GM18868 (cell line): ENCODE data around the gene SNCG.
"Not testable (repeated sequence)": the region's sequence is repeated elsewhere in the genome, so short reads cannot be mapped to it uniquely, and the experiment has no call there.

Experiments used
- ATAC-seq: cut with Tn5 transposase; IDR thresholded peaks from one replicate; pipeline ENCODE4 v1.9.1; 2021; ENCODE audit warnings: mild to moderate bottlenecking, moderate library complexity; ENCODE audit not compliant: unreplicated experiment

Gene SNCG

DNA sequence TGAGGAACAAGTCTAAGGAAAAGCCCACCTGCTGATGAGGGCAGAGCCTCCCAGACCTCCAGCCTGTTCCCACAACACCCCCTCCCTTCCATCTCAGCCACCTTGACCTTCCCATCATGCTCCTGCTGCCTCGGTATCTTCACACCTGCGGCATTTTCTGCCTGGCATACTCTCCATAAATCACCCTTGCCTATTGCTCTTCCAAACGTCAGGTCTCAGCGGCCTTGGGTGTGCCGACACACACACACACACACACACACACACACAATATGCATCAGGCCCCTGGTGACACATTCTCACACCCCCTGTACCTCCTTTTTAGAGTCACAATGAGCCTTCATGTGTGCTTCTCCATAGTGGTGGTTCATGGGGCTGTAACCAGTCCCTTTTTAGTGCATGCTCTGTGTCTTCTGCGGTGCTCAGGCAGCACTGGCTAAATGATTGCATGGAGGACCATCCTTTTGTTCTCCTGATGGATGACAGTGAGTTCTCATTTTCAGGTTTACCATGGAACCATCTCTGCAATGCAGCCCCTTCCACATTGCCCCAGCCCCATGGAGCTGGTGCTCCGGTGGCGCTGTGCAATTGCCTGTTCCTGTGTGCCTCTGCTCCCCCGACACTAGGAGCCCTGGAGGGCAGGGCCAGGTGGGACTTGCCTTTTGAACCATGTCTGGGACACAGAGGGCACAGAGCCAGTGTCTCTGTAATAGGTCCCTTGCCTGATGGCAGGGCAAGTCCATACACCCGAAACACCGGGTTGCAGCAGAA, 14.4 kb downstream of the SNCG start:
- no peak for ATAC-seq

DNA sequence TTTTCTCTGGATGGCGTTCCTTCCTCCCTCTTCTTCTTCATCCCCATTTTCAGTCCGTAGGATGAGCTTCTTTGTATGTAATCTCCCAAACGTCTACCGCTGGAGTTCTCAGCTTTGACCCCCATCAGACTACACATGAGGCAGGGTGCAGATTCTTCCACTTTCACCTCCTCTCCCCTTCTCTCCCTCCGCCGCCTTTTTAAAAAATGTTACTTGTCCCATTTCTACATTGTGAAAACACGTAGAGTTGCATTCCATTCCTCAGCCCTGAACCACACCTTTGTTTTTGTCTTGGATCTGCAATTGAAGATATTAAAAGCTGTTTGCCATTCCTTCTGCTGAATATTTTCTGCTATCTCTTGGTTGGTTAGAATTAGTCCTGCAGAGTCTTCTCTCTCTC, 16.1 kb downstream of the SNCG start:
- no peak for ATAC-seq

DNA sequence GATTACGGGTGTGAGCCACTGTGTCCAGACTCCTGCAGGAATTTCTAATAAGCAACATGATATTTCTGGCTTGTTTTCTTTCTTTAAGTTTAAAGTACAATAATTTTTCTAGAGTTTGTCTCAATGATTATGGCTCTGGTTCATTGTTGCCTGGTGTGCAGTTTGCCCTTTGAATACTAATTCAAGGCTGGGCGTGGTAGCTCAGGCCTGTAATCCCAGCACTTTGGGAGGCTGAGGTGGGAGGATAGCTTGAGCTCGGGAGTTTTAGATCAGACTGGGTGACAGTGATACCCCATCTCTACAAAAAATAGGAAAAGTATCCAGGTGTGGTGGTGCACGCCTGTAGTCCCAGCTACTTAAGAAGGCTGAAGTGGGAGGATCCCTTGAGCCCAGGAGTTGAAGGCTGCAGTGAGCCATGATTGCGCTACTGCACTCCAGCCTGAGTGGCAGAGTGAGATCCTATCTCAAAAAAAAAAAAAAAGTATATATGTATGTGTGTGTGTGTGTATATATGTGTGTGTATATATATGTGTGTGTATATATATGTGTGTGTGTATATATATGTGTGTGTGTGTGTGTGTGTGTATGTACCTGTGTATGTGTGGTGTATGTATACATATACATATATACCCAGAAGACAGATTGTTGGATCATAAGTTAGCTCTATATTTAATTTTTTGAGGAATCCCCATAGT, 18.1 kb downstream of the SNCG start:
- no peak for ATAC-seq

DNA sequence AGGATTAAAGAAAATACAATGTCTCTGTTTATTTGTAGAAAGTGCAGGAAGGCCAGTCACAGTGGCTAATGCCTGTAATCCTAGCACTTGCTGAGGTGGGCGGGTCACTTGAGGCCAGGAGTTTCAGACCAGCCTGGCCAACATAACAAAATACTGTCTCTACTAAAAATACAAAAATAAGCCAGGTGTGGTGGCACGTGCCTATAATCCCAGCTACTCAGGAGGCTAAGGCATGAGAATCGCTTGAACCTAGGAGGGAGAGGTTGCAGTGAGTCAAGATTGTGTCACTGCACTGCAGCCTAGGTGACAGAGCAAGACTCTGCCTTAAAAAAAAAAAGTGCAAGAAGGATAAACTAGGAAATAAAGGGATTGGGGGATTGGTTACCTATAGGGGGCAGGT, 20.1 kb downstream of the SNCG start:
- ATAC-seq: not testable (repeated sequence)

DNA sequence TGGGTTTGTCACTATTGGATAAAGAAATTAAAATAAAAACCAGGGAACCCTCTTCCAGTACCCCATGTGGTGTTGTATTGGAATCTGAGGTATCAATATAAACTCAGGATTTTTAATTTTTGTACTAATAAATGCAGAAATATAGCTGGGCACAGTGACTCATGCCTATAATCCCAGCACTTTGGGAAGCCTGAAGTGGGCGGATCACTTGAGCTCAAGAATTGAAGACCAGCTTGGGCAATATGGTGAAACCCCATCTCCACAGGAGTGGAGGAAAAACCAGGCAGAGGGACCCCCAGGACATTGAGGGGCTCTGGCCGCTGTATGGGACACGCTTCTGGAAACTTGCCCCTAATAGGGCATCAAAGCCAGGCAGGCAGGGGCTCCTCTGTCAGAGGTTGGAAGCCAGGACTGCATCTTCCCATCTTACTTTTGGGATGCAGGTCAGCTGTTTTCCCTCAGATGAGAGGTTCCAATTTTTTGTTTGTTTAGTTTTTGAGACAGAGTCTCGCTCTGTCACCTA, 21.0 kb downstream of the SNCG start:
- ATAC-seq: no peak

DNA sequence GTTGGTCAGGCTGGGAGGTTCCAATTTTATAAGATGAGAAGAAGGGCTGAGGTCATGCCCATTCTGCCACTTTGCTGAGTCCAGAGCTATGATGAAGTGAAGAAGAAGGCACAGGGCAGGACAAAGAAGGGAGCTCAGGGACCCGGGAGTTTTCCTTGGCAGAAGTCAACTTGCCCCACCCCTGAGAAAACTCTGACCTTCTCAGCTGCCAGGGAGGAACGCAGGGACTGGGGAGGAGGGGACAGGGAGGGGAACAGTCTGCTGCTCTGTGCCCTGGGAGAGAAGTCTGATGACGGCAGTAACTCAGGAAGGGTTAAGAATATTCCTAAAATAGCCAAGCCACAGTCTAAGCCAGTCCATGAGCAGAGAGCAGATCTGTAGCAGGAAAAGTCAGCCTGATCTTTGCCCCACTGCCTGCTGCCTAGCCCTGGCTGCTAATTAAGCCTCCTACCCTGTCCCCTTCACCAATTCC, 21.6 kb downstream of the SNCG start:
- ATAC-seq: no peak

DNA sequence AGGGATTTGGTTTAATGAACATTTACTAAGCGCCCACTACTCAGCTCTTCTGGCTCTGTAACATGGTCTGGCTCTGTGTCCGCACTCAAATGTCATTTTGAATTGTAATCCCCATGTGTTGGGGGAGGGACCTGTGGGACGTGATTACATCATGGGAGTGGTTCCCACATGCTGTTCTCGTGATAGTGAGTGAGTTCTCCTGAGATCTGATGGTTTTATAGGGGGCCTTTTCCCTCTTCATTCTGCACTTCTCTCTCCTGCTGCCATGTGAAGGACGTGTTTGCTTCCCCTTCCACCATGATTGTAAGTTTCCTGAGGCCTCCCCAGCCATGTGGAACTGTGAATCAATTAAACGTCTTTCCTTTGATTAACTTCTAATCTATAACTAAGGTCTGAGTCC, 22.6 kb downstream of the SNCG start:
- ATAC-seq: not testable (repeated sequence)

DNA sequence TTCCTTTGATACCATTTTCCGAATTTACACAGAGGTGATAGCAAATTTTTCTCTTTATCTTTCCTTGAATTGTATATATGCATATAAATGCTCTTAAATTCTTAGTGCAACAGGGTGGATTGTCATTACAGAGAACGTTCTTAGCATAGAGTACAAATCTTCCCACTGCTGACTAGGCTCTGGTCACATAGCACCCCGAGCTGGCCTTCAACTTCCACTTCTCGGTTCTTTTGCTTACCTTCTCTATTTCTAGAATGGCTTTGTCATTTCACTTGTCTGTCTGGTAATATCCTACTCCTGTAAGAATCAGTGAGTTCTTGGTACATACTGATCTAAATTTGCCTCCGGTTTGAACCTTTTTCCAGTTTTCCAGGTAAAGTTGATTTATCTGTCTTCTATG, 23.3 kb downstream of the SNCG start:
- ATAC-seq: no peak

DNA sequence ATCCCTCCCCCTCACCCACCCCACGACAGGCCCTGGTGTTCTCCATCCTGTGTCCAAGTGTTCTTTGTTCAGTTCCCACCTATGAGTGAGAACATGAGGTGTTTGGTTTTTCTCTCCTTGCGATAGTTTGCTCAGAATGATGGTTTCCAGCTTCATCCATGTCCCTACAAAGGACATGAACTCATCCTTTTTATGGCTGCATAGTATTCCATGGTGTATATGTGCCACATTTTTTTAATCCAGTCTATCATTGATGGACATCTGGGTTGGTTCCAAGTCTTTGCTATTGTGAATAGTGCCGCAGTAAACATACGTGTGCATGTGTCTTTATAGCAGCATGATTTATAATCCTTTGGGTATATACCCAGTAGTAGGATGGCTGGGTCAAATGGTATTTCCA, 26.1 kb downstream of the SNCG start:
- not testable (repeated sequence) for ATAC-seq

DNA sequence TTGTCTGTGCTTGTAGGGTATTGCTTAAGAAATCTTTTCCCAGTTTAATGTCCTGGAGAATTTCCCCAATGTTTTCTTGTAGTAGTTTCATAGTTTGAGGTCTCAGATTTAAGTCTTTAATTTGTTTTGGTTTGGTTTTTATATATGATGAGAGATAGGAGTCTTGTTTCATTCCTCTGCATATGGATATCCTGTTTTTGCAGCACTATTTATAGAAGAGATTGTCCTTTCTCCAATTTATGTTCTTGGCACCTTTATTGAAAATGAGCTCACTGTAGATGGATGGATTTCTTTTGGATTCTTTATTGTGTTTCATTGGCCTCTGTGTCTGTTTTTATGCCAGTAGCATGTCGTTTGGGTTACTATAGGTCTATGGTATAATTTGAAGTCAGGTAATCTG, 30.1 kb downstream of the SNCG start:
- ATAC-seq: no peak

DNA sequence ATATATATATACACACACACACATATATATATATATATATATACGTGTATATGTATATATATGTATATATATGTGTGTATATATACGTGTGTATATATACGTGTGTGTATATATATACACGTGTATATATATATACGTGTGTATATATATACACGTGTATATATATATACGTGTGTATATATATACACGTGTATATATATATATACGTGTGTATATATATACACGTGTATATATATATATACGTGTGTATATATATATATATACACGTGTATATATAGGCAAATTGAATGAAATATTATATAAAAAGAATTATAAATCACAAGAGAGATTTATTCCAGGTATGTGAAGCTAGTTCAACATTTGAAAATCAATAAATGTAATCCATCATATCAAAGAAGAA, 33.0 kb downstream of the SNCG start:
- not testable (repeated sequence) for ATAC-seq

DNA sequence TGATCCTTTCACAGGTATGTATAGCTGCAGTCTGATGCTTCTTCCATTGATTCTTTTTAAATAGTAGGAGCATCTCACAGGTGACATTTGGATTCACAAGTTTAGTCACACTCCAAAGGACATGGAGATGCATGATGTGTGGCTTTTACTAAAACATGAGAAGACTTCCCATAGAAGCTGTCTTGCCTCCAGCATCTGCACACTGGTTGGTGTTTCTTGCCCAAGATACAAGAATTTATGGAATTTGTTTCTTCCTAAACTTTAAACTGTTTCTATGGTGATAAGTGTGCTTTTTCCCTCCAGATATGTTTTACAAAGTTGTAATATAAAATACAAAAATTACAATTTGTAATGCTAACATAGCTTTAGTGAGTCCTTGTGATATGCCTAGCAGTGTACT, 34.1 kb downstream of the SNCG start:
- ATAC-seq: no peak

DNA sequence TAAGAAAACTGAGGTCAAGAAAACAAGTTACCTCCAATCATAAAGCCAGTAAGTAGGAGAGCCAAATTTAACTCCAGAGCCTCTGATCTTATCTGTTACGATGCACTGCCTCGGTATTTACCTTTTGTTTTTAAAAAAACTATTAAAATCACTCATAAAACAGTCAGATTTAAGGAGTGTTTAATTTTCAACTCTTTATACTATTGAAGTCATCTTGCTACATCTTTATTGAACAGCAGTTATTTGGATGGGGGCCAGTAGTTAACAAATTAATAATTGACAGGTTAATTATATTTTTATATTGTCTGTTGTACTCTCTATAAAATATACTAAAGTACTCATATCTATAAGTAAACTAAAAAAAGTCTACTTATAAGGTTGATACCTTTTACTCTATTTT, 34.5 kb downstream of the SNCG start:
- no peak for ATAC-seq

DNA sequence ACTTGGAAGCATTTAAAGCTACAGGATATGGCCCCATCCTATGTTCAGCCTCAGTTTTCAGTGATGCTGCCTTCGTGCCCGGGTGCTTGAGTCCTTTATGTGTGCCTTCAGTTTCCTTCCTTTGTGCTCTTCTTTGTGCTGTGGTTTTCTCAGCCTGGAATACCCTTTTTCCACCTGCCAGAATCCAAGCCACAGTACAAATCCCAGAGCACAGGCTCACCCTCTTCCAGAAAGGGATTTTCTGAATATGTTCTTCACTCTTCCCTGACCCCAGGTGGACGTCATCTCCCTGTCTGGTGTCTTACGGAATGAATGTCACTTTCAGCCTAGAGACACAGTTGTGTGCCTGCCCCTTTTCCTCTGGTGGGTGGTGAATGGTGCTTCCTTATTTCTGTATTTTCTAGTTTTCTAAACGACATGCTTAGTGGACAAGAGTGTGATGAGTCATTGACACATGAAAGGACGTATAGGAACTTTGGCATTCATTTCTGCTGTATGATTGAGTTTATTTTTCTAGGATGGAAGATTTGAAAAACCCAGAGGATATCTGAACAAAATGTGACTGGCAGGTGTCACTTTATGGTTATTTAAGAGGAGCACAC, 41.5 kb downstream of the SNCG start:
- ATAC-seq: not testable (repeated sequence)

DNA sequence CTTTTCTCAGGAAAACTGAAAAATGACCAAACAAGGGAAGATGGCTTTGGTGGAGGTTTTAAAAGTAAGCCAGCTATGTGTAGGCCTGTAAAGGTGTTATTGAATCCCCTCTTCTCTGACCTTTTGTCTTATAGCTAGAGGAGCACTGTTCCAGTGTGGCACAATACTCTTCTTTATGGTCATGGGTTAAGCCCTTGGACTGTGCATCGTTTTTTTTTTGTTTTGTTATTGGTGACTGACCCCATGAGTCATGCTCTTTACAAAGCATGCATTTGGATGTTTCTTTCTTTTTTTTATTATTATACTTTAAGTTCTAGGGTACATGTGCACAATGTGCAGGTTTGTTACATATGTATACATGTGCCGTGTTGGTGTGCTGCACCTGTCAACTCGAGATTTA, 42.1 kb downstream of the SNCG start:
- no peak for ATAC-seq

DNA sequence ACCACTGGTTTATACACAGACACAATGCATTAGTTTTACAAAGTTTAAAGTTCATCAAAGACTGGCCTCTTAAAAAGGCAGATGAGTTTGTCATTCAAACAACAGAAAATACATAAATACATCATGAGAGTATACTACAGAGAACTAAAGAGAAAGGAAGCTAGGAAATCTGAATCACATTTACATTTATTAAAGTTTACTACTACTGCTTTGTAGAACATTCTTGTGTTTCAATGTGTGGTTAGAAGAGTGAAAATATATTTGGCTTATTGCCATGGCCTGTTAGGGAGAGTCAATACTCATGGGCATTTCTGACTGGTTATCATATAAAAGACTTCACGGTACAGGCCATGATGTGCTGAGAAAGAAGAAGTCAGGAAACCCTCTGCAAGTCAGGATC, 48.7 kb downstream of the SNCG start:
- not testable (repeated sequence) for ATAC-seq

DNA sequence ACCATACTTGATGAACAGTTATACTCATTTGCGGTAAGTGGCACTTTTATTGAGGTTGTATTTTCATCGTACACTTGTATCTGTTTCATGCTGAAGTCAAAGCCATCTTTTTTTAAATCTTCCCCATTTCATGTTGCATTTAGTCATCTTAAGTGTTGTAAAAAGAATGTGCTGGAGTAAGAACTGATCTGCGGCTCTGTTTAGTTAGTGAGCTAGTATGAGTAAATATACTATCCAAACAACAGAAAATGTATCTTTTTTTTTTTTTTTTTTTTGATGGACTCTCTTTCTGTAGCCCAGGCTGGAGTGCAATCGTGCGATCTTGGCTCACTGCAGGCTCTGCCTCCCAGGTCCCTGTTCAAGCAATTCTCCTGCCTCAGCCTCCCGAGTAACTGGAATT, 49.3 kb downstream of the SNCG start:
- not testable (repeated sequence) for ATAC-seq

DNA sequence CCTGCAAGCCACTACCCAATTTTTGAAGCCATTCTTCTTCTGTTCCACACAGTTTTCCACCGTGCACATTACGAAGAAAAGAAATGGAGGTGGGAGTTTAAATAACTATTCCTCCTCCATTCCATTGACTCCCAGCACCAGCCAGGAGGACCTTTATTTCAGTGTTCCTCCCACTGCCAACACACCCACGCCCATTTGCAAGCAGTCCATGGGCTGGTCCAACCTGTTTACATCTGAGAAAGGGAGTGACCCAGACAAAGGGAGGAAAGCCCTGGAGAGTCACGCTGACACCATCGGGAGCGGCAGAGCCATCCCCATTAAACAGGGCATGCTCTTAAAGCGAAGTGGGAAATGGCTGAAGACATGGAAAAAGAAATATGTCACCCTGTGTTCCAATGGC, 49.9 kb downstream of the SNCG start:
- not testable (repeated sequence) for ATAC-seq

DNA sequence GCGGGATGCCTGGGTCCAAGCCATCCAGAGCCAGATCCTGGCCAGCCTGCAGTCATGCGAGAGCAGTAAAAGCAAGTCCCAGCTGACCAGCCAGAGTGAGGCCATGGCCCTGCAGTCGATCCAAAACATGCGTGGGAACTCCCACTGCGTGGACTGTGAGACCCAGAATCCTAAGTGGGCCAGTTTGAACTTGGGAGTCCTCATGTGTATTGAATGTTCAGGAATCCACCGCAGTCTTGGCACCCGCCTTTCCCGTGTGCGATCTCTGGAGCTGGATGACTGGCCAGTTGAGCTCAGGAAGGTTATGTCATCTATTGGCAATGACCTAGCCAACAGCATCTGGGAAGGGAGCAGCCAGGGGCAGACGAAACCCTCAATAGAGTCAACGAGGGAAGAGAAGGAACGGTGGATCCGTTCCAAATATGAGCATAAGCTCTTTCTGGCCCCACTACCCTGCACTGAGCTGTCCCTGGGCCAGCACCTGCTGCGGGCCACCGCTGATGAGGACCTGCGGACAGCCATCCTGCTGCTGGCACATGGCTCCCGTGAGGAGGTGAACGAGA, 50.8 kb downstream of the SNCG start:
- not testable (repeated sequence) for ATAC-seq
